ENCODE data around the gene EVI2A. TPM values are rescaled to one million over a fixed set of nuclear protein-coding genes. Genes with fewer than 3 reads are reported as not detected.

The EVI2A gene
- total and polyA plus RNA-seq, 10 of the 15 experiments (the other 5 are each of a cell fraction or from before 2014, with no cell fraction given): 4.6 to 78.3 (median 25.7) TPM

GRCh38 chr17:31366088-31366487, 44.7 kb upstream of the EVI2A start (continued):
- TF ChIP-seq ZNF687 (IDR thresholded peaks at IDR 0.05): no peak
- no peak for TF ChIP-seq MYB (IDR thresholded peaks at IDR 0.05; ENCODE audit: borderline replicate concordance, low read depth, low read length)

- WGBS (ENCODE audit: insufficient coverage, insufficient replicate concordance, low lambda C conversion rate, missing lambda C conversion rate): 89% methylated on average over 6 of the region's 6 CpGs
- no peak overlapping the region for H3K4me2 ChIP-seq (ENCODE audit: control insufficient read depth, insufficient read depth)
- no peak overlapping the region for H2AFZ ChIP-seq (ENCODE audit: control insufficient read depth, low read depth, low read length)
- no peaks in the 10 kb centered on the region for H3K79me2 ChIP-seq (ENCODE audit: control insufficient read depth, insufficient read depth, low read length)
- DNase-seq (ENCODE audit: low read depth, low spot score) (no peak), ATAC-seq (no peak), FAIRE-seq (no peak)
- no peak overlapping the region for H3K9ac ChIP-seq (ENCODE audit: control insufficient read depth, insufficient read depth, low read length)
- no peaks in the 10 kb centered on the region for H3K9me3 ChIP-seq (replicated peaks; ENCODE audit: control insufficient read depth, insufficient read depth, low read length)
- in situ Hi-C loops (cut with MboI) (no loop called here), intact Hi-C loops (cut with micrococcal nuclease; ENCODE audit: unreplicated experiment) (no loop called here)
- peaks cover 0 to 21% of the 10 kb centered on the region in 2 experiments; a peak in 2 of 4 replicates for H3K36me3 ChIP-seq (ENCODE audit: control insufficient read depth in 2 of 2, insufficient read depth in 2 of 2, low read length in 1 of 2)
- no peaks in the 10 kb centered on the region for H4K20me1 ChIP-seq (ENCODE audit: control insufficient read depth, insufficient read depth)
- CTCF ChIA-PET: interaction anchor here (1.4 kb wide), 1 partner anchor 15 kb away, joined by 3 read pairs; no protein-coding TSS in a partner anchor
- SMC1A ChIA-PET (ENCODE audit: uncharacterized antibody, unreplicated experiment): no interaction called here
- RAD21 ChIA-PET (ENCODE audit: unreplicated experiment): no interaction called here
- H3K27me3 ChIP-seq (replicated peaks in 1 of 2; ENCODE audit: control insufficient read depth in 2 of 2, insufficient read depth in 2 of 2, low read length in 1 of 2): no peaks in the 10 kb centered on the region
- BruUV-seq (replicated peaks): no TSS peak
- no peak overlapping the region for H3K4me3 ChIP-seq
- H3K4me1 ChIP-seq (ENCODE audit: control insufficient read depth, insufficient read depth, low read length): no peaks in the 10 kb centered on the region
- no peak overlapping the region for H3K27ac ChIP-seq (ENCODE audit: control insufficient read depth, insufficient read depth)
- POLR2A ChIA-PET: interaction anchor here (0.6 to 1.0 kb wide), 2 partner anchors 9 to 89 kb away, joined by 3 to 4 read pairs; no protein-coding TSS in a partner anchor
- TF ChIP-seq BACH1 (IDR thresholded peaks at IDR 0.05; ENCODE audit: borderline replicate concordance): no peak
- TF ChIP-seq EZH2 (IDR thresholded peaks at IDR 0.05; ENCODE audit: borderline replicate concordance, control insufficient read depth, low read depth, low read length): no peak
- no peak for TF ChIP-seq ZSCAN29 (IDR thresholded peaks at IDR 0.05)
- no peak for TF ChIP-seq HSF1 (IDR thresholded peaks at IDR 0.05; ENCODE audit: low read depth, low read length)
- no peak for TF ChIP-seq HDAC6 (IDR thresholded peaks at IDR 0.05; ENCODE audit: unreplicated experiment)
- TF ChIP-seq TAF1 (IDR thresholded peaks at IDR 0.05; ENCODE audit: borderline replicate concordance, low read depth, low read length): no peak
- TF ChIP-seq ATF7 (IDR thresholded peaks at IDR 0.05; ENCODE audit: low read depth): no peak
- TF ChIP-seq, protein P1, sequence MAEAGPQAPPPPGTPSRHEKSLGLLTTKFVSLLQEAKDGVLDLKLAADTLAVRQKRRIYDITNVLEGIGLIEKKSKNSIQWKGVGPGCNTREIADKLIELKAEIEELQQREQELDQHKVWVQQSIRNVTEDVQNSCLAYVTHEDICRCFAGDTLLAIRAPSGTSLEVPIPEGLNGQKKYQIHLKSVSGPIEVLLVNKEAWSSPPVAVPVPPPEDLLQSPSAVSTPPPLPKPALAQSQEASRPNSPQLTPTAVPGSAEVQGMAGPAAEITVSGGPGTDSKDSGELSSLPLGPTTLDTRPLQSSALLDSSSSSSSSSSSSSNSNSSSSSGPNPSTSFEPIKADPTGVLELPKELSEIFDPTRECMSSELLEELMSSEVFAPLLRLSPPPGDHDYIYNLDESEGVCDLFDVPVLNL (IDR thresholded peaks at IDR 0.05; ENCODE audit: low read depth, low read length): no peak
- no peak for TF ChIP-seq BCL3 (IDR thresholded peaks at IDR 0.05; ENCODE audit: borderline replicate concordance, insufficient read depth, low read depth, low read length, poor library complexity, severe bottlenecking)
- no peak for TF ChIP-seq CREB1 (IDR thresholded peaks at IDR 0.05; ENCODE audit: low read depth)
- no peak for TF ChIP-seq ZBTB33 (IDR thresholded peaks at IDR 0.05)
Observed at GRCh38 chr17:31364012-31364411, 42.6 kb upstream of the EVI2A start.

Data from GM12878 (cell line).